ENCODE results near the gene RRP1B.

DNA sequence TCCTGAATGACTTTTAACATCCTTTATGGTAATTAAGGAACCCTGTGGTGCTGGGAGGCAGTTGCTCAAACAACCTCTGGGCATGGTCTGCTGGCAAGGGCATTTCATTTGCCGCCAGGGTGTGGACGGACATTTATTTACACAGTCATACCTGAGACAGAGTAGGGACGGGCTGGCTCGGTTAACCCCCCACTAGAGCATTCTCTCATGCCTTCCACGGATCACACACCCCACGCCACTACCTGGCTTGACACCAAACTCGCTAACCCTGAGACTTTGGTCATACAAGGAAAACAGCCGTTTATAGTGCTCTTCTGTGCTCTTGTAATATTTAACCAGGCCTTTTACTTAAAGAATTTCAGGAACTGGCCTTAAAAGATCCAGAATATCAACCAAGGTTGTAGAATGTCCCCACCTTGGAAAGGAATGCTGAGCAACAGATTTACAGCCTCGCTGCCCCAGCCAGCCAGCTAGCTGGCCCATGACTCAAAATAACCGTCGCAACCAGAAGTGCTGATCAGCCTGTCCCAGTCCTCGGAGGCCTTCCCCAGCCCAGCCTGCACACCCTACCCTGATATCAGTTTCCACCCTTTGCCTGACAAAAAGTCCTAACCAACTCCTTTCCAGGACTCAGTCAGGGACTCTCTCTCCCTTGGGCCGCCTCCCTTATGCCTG, 53.0 kb downstream of the RRP1B start:
- TF ChIP-seq, protein P1, sequence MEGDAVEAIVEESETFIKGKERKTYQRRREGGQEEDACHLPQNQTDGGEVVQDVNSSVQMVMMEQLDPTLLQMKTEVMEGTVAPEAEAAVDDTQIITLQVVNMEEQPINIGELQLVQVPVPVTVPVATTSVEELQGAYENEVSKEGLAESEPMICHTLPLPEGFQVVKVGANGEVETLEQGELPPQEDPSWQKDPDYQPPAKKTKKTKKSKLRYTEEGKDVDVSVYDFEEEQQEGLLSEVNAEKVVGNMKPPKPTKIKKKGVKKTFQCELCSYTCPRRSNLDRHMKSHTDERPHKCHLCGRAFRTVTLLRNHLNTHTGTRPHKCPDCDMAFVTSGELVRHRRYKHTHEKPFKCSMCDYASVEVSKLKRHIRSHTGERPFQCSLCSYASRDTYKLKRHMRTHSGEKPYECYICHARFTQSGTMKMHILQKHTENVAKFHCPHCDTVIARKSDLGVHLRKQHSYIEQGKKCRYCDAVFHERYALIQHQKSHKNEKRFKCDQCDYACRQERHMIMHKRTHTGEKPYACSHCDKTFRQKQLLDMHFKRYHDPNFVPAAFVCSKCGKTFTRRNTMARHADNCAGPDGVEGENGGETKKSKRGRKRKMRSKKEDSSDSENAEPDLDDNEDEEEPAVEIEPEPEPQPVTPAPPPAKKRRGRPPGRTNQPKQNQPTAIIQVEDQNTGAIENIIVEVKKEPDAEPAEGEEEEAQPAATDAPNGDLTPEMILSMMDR (IDR thresholded peaks at IDR 0.05; ENCODE audit: borderline replicate concordance, extremely low read depth, low read length, poor library complexity, severe bottlenecking), result no peak
- no peak for TF ChIP-seq EZH2 (IDR thresholded peaks at IDR 0.05; ENCODE audit: borderline replicate concordance, low read depth, low read length, severe bottlenecking)
